Sigmoid colon (tissue), 4 donors: ENCODE measurements around the gene SLC16A8.

ENCODE experiments used
- POLR2AphosphoS5 ChIP-seq, 4 donors: sonication (generic); formaldehyde crosslinking; IDR thresholded peaks; one replicate each; pipeline ENCODE4 v1.6.1; 2017; ENCODE audit warnings: antibody characterized with exemption in 4 of 4
- TF ChIP-seq, protein P1 (sequence below), 4 experiments: fragments of 450-650 bp in 3 of 4; fragments of 200-600 bp in 1 of 4; IDR thresholded peaks; one replicate each; pipeline ENCODE4 v1.5.1; 2016 to 2019; ENCODE audit warnings: antibody characterized with exemption in 4 of 4, mild to moderate bottlenecking in 3 of 4, moderate library complexity in 2 of 4

DNA sequence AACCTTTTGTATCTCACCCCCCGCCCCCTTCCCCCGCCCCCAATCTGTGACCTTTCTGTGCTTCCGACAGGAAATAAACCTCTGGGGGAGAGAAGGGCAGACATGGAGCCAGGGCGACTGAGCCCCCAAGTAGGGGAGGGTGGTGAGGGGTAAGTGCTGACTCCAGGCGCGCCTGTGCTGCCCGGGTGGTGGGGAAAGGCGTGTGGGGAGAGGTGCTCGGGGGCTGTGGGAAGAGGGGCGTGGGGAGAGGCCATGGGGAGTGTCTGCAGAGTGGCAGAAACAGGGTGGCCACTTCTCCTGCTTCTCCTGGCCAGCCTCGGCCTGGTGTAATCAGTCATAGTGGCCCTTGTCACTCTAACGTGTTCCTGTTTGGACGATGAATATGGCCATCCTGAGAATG is 8.0 kb downstream of the SLC16A8 start:
- TF ChIP-seq, protein P1, sequence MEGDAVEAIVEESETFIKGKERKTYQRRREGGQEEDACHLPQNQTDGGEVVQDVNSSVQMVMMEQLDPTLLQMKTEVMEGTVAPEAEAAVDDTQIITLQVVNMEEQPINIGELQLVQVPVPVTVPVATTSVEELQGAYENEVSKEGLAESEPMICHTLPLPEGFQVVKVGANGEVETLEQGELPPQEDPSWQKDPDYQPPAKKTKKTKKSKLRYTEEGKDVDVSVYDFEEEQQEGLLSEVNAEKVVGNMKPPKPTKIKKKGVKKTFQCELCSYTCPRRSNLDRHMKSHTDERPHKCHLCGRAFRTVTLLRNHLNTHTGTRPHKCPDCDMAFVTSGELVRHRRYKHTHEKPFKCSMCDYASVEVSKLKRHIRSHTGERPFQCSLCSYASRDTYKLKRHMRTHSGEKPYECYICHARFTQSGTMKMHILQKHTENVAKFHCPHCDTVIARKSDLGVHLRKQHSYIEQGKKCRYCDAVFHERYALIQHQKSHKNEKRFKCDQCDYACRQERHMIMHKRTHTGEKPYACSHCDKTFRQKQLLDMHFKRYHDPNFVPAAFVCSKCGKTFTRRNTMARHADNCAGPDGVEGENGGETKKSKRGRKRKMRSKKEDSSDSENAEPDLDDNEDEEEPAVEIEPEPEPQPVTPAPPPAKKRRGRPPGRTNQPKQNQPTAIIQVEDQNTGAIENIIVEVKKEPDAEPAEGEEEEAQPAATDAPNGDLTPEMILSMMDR (IDR thresholded peaks at IDR 0.05) = no peak
- TF ChIP-seq POLR2AphosphoS5 (IDR thresholded peaks at IDR 0.05) = no peak
